A673 (cell line): ENCODE measurements around the gene GLYR1. TPM values are rescaled to one million over a fixed set of nuclear protein-coding genes. Genes with fewer than 3 reads are reported as not detected.

Source experiments
- BruUV-seq: library from RNA; stranded (reverse); fragments of 400-500 nt; replicated peaks from 2 replicates; lab custom pipeline; 2021; lab: Mats Ljungman, UMichigan
- CTCF ChIA-PET: fragments of 300-600 bp; sonication (Branson Sonifier 250); formaldehyde crosslinking; loops from one replicate; lab custom pipeline; 2022; ENCODE audit warnings: antibody characterized with exemption; lab: Charles Lee
- POLR2A ChIA-PET: fragments of 300-600 bp; sonication (Branson Sonifier 250); formaldehyde crosslinking; loops from one replicate; lab custom pipeline; 2022; ENCODE audit warnings: antibody characterized with exemption; ENCODE audit not compliant: low non-redundant PET; lab: Charles Lee
- DNase-seq: peaks from one replicate; pipeline ENCODE4 v3.0.0-alpha.2; 2015; ENCODE audit warnings: low spot score
- H3K27ac ChIP-seq: fragments of 200-600 bp; sonication (generic); 2 replicates; pipeline ENCODE4 v1.5.1; 2016; ENCODE audit warnings: mixed run types, low read depth, mild to moderate bottlenecking, mixed read lengths, antibody characterized with exemption, low read length; ENCODE audit not compliant: poor library complexity, severe bottlenecking
- H3K27me3 ChIP-seq: fragments of 200-600 bp; sonication (generic); replicated peaks from 2 replicates; pipeline ENCODE4 v1.6.1; 2017; ENCODE audit warnings: mixed run types, low read depth, mild to moderate bottlenecking, mixed read lengths, antibody characterized with exemption, low read length; ENCODE audit not compliant: insufficient read depth, poor library complexity
- H3K36me3 ChIP-seq: fragments of 200-600 bp; sonication (generic); 2 replicates; pipeline ENCODE4 v1.6.1; 2016; ENCODE audit warnings: mixed run types, mild to moderate bottlenecking, mixed read lengths, antibody characterized with exemption, low read length; ENCODE audit not compliant: insufficient read depth, poor library complexity, severe bottlenecking
- H3K4me1 ChIP-seq: fragments of 200-600 bp; sonication (generic); 2 replicates; pipeline ENCODE4 v1.6.1; 2017; ENCODE audit warnings: mixed run types, mild to moderate bottlenecking, mixed read lengths, antibody characterized with exemption, low read length; ENCODE audit not compliant: insufficient read depth, poor library complexity, severe bottlenecking
- H3K4me3 ChIP-seq: fragments of 200-600 bp; sonication (generic); 2 replicates; pipeline ENCODE4 v1.5.1; 2016; ENCODE audit warnings: low read depth, mixed run types, mild to moderate bottlenecking, mixed read lengths, low read length; ENCODE audit not compliant: poor library complexity, severe bottlenecking
- H3K9me3 ChIP-seq: fragments of 200-600 bp; sonication (generic); 2 replicates; pipeline ENCODE4 v1.6.1; 2016; ENCODE audit warnings: mixed run types, low read depth, mild to moderate bottlenecking, mixed read lengths, antibody characterized with exemption, low read length; ENCODE audit not compliant: poor library complexity, severe bottlenecking
- EZH2 ChIP-seq: fragments of 200-600 bp; sonication (generic); IDR thresholded peaks from 2 replicates; pipeline ENCODE4 v1.6.1; 2017; ENCODE audit warnings: borderline replicate concordance, low read depth, mild to moderate bottlenecking, mixed read lengths, antibody characterized with exemption, low read length; ENCODE audit not compliant: poor library complexity, severe bottlenecking
- intact Hi-C: fragments of 100-400 bp; cut with micrococcal nuclease; formaldehyde crosslinking; loops from one replicate; pipeline ENCODE4 v1.10.0; 2022; ENCODE audit not compliant: unreplicated experiment
- total RNA-seq: library from RNA; stranded (reverse); gene quantifications from 2 replicates; pipeline ENCODE4 v1.2.3, GENCODE V29; 2021
- TF ChIP-seq, protein P1 (sequence below): fragments of 300-800, 200-600 bp; sonication (generic); conservative IDR thresholded peaks from 2 replicates; pipeline ENCODE4 v1.5.1; 2017; ENCODE audit warnings: low read depth, mild to moderate bottlenecking, antibody characterized with exemption, low read length, moderate library complexity, mixed read lengths

GLYR1 gene
- total RNA-seq, 1 experiment from 2014 or later: 128 TPM

DNA sequence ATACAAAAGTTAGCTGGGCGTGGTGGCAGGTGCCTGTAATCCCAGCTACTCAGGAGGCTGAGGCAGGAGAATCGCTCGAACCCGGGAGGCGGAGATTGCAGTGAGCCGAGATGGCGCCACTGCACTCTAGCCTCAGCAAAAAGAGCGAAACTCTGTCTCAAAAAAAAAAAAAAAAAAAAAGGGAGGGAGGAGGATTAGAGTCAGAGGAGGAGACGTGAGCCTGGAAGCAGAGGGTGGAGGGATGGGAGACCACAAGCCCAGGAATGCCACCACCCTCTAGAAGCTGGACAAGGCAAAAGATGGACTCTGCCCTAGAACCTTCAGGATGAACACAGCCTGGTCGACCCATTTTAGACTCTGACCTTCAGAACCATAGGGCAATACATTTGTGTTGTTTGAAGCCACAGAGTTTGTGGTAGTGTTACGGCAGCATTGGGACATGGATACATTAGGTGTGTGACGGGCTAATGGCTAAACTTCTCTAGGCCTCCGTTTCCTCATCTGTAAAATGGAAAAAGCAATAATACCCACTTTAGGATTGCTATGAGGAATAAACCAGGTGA, 54.1 kb downstream of the GLYR1 start:
- BruUV-seq: no TSS peak
- H3K36me3 ChIP-seq: no peaks in the 10 kb centered on the region
- no peak overlapping the region for H3K4me3 ChIP-seq
- intact Hi-C loops: no loop called here
- no peak overlapping the region for H3K27ac ChIP-seq
- DNase-seq: no peak
- H3K9me3 ChIP-seq: no peaks in the 10 kb centered on the region
- H3K27me3 ChIP-seq: no peaks in the 10 kb centered on the region
- H3K4me1 ChIP-seq: no peaks in the 10 kb centered on the region
- ChIA-PET POLR2A (no interaction called here), CTCF (no interaction called here)
- TF ChIP-seq, protein P1, sequence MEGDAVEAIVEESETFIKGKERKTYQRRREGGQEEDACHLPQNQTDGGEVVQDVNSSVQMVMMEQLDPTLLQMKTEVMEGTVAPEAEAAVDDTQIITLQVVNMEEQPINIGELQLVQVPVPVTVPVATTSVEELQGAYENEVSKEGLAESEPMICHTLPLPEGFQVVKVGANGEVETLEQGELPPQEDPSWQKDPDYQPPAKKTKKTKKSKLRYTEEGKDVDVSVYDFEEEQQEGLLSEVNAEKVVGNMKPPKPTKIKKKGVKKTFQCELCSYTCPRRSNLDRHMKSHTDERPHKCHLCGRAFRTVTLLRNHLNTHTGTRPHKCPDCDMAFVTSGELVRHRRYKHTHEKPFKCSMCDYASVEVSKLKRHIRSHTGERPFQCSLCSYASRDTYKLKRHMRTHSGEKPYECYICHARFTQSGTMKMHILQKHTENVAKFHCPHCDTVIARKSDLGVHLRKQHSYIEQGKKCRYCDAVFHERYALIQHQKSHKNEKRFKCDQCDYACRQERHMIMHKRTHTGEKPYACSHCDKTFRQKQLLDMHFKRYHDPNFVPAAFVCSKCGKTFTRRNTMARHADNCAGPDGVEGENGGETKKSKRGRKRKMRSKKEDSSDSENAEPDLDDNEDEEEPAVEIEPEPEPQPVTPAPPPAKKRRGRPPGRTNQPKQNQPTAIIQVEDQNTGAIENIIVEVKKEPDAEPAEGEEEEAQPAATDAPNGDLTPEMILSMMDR: no peak
- TF ChIP-seq EZH2: no peak

DNA sequence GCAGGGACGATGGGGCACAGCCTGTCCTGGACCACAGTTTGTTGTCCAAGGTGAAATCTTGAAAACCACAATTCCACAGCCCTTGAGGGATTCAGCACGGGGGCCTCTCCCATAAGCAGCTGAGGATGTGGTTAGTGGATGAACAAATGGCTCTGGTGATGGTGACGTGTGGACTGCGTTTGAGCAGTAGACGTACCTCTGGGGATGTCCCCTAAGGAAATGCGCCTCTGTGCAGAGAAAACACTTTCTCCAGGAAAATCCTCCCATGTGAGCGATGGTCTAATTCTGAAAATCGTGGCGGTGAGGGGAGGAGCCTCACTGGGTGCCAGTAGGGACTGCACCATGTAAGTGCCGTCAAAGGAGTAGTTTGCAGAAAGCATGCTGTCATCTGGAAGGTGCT, 56.2 kb downstream of the GLYR1 start:
- no peak overlapping the region for H3K4me3 ChIP-seq
- intact Hi-C loops: no loop called here
- BruUV-seq: no TSS peak
- CTCF ChIA-PET: no interaction called here
- POLR2A ChIA-PET: no interaction called here
- no peaks in the 10 kb centered on the region for H3K9me3 ChIP-seq
- no peaks in the 10 kb centered on the region for H3K36me3 ChIP-seq
- H3K27me3 ChIP-seq: no peaks in the 10 kb centered on the region
- TF ChIP-seq, protein P1: no peak
- TF ChIP-seq EZH2: no peak
- no peaks in the 10 kb centered on the region for H3K4me1 ChIP-seq
- H3K27ac ChIP-seq: no peak overlapping the region
- DNase-seq: no peak

DNA sequence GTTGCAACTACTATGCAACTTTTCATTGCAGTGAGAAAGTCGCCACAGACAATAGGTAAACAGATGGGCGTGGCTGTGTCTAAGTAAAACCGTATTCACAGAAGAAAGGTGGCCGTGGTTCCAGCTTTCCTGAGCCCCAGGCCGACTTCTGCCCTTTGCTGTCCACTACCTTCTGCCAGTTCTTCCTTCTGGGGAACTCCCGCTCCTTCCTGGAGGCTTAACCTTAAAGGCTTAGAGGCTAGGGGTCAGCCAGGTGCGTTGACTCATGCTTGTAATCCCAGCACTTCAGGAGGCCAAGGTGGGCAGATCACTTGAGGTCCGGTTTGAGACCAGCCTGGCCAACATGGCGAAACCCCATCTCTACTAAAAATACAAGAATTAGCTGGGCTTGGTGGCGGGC, 56.8 kb downstream of the GLYR1 start:
- Histone ChIP-seq H3K36me3 (no peaks in the 10 kb centered on the region), H3K27ac (no peak overlapping the region), H3K4me1 (no peaks in the 10 kb centered on the region), H3K27me3 (no peaks in the 10 kb centered on the region), H3K9me3 (no peaks in the 10 kb centered on the region), H3K4me3 (no peak overlapping the region)
- no TSS peak for BruUV-seq
- TF ChIP-seq, protein P1: no peak
- TF ChIP-seq EZH2: no peak
- CTCF ChIA-PET: no interaction called here
- intact Hi-C loops: no loop called here
- POLR2A ChIA-PET: interaction anchor here (0.6 kb wide), 1 partner anchor 13 kb away, joined by 3 read pairs; no protein-coding TSS in a partner anchor
- DNase-seq: no peak
